EH (cell line): ENCODE measurements around the gene SPOCK1.
"Not testable (repeated sequence)": the region's sequence is repeated elsewhere in the genome, so short reads cannot be mapped to it uniquely, and the experiment has no call there.

Source experiments
- DNase-seq: peaks from one replicate; pipeline ENCODE4 v3.0.0-alpha.2; 2015; ENCODE audit warnings: low read depth

SPOCK1 gene

DNA sequence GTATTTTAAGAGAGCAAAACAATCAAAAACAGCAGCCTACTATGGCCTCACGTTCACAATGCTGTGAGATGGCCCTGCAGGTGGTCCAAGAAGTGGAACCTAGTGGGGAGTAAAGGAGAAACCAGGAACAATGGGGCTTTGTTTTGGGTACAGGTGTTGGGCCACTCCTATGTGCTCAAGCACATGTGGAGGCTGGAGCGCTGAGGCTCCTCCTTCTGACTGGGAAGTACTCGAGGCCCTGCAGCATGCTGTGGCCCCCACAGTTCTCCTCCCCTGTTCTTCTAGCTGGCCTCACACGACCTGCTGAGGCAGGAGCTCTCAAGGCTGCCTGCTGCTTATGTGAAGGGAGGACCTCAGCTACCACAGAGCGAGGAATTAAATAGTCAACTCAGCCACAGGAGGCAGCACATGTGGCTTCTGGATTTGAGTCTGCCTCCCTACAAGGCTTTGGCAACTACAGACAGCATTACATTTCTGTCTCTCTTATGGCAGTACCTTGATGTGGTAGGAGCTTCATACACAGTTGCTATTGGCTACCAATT, 482.3 kb downstream of the SPOCK1 start:
- no peak for DNase-seq

DNA sequence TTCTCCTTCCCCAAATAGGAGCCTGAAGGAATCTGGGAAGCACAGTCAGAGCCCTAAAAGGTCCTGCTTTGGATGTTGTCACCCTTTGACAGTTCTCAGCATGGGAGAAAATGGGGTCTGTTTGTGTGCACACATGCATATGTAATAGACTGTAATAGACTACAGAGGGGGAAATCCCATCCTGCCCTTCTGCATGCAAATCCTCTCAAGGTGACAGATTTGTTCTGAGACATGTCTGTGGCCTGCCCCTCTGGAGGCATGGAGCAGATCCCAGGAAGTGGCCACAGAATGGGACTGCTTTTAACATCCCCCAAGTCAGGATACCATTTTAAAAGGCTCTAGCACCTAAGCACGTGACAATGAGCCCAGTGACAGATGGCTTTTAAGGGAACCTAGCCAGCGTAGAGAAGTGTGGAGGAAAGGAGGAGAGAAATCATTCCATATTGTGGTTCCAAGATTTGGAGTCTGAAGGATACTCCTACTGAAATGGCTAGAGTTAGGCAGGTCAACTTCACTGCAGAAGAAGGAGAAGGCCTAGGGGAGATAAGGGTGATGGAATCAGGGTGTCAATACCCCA, 483.5 kb downstream of the SPOCK1 start:
- DNase-seq: no peak

DNA sequence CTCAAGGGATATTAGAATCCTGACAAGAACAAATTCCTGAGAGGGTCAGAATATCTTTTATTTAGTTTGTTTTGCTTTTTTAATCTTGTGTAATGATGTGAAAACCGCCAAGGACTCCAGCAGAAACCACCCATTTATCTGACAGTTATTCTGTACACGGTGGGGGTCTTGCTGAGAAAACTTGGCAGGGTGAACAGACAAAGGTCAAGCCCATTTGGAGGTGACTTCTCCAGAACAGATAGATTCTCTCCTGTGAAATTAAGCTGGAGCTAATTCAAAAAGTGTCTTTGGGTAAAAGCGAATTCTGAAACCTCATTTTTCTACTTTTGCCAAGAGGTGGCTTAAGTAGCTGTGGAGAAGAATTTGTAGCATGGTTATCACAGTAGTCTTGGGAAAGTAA, 484.4 kb downstream of the SPOCK1 start:
- no peak for DNase-seq

DNA sequence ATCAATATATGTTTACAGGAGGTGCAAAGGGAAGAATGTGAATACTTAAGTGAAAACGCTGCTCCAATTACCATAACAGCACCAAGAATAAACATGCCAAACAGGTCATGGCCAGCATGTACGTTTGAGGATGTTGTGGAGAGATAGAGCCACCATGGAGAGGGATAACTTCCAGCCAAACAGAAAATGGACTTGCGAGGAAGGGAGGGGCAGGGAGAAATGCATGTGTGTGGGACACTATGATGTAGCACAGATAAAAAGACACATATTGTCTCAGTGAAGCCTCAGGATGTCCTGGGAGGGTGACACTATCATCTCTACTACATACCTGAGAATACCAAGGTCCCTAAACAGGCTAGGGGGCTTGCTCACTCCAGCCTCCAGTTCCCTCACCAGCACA, 488.9 kb downstream of the SPOCK1 start:
- DNase-seq: no peak

DNA sequence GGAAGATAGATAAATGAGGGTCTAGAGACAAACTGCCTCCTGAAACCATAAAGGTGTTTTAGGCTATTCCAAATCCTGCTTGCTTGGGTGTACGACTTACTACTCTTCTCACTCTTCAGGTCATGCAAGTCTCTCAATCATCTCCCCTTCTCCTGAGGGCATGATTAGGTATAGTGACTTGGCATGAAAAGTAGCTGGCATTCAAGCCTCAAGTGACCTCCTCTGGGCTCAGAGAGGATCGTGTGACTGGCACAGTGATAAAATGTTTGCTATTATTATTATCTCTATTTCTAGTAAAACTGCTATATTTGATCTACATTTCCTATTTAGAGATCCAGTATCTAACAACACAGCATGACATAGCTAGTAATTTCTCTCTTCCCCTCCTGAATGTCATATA, 494.8 kb downstream of the SPOCK1 start:
- no peak for DNase-seq

DNA sequence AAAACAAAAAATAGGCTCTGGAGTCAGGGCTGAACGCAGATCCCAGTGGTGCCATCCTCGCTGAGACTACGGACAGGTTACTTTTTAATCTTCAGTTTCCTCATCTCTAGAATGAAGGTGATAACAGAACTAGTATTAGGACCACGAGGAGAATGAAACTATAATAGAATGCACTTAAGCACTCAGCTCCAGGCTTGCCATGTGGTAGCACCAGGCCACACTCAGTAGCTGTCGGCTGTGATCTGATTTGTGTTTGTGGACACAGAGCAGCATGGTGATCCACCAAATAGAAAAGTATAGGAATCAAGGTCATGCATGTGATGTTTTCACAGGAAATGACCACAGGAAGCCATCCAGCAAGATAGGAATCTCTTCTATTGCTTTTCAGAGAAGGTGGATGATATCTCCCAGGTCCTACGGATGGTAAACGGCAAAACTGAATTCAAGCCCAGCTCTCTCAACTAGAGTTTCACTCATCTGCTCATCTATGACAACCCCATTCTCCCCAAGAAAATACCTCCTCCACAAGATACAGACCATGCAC, 498.0 kb downstream of the SPOCK1 start:
- no peak for DNase-seq

DNA sequence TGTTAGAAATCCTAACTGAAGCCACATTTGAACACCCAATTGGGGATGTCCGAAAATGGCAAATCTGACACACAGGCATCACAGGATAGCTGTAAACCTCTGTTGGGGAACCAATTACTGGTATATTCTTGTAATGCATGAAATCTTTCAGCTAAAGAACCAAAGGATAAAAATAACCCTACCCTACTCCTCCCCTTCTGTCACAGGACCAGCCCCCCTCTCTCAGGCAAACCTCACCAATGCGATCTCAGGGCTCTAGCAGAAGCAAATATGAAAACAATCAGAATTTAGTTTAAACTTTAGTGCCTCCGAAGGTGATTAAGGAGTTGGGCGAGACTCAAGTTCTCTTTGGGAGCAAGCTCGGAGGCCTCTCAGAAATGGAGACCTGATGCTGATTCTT, 499.3 kb downstream of the SPOCK1 start:
- DNase-seq: no peak

DNA sequence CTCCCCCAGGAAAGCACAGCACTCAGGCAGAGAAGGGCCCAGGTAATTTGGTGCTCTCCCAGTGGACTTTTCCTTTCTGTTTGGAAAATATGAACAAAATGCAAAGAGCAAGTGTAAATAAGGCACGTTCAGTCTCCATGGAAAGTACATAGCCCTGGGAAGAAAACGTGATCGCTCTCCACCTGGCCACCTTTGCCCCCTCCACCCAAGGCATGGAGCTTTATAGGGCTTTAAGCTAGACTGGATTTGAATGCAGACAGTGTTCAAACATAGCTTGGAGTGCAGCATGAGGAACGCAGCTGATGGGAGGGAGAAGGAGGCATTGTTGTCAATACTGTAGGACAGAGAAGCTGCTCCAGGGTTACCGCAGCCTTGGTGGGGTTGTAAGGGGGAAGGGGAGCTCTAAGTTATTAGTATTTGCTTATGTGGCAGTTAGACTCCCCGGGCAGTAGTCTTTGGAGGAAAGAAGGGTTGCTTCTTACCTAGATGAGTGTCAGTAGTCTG, 500.2 kb downstream of the SPOCK1 start:
- no peak for DNase-seq

DNA sequence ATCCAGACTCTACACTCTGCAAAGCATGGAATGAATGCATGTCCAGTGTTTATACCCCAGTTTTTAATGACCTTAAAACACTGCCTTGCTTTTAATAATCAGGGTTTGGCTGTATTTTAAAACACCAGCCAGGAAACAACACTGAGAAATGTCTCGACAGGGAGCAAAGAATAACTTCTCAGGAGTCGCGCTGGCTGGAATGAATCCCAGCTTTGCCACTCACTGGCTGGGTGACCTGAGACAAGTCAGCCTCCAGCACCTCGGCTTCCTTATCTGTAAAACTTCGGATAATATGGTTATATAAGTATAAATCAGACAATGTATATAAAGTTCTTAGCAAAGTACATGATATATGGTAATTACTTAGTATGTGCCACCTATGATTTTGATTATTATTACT, 505.0 kb downstream of the SPOCK1 start:
- no peak for DNase-seq

DNA sequence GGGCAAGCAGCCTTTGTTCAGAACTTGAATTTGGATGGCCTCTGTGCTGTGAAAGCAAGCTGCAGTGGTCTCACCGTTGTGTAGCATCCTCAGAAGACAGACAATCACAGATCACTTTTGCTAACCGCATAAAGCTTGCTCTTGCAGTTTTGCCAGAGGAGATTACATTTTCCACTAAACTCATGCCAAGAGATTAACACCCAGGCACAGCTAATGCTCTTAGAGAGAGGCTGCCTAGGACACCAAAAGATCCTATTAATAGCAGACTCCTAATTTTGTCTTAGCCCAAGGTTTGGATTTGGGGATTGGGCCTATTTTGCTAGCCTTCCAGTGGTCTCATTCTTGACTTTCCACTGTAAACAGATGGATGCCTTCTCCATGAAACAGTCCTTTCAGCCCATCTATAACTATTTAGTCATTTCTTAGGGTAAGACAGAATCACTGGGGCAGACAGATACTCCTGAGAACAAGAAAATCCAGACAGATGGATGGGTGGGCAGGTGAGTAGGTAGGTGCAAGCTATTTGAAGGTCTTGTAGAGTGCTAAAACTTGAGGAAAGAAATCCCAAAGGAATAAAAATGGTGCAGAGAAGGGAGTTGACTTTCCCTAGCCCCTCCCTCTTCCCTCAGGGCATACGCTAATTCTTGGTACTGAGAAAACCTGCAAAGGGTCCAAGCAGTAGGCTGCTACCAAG, 506.2 kb downstream of the SPOCK1 start:
- DNase-seq: no peak

DNA sequence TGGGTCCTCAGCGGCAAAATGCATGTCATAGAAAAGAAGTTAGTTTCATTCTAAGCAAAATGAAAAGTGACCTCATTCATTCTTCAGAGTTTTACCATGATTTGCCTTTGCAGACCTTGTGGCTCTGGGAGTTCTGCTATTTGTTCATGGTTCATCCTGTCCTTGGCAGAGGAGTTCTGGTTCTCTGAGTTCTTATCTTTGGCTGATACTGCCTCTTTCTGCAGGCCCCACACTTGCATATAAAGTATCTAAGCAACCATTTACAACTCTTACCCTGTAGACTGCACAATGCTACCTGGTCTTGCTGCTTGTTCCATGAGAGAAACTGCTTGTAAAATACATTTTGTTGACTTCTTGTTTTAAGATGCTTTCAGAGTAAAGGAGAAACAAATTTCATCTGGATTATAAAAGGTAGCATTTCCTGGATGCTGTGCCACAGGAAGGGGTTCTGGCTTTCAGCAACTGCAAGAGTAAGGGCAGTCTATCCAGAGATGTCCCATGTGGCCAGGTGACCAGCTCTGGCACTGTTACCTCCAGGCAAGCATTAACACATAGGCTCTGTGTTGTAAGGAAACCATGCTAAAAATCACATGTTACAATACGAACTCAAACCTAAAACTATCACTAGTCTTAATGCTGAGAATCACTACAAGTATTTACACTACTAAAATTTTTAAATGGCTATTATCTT, 513.2 kb downstream of the SPOCK1 start:
- no peak for DNase-seq

DNA sequence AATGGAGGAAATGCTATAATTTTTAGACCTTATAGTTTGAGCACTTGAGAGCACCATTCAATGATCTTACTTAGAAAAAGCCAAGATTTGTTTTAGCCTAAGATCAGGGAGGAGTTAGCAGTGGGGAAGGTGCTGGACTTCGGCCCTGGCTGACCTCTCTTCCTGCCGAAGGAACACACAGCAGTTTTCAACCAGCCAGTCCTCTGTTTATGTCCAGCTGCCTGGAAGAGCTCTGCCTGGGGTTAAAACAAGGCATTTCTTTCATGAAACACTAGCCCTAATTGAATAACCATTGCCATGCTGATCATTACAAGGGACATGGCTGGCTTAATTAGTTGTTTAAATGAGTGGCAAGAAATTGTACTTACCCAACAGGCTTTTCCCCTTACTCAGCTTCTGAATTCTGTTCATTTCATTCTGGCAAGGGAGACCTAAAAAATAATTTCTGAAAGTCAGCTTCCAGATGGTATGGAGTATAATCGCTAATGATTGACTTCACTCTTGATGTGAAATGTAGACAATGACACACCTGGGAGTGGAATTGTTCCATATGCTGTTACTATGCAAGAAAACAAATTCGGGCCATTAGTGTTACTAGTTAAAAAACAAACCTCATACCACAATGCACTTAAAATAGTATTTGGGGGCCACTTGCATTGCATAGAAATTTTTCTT, 514.2 kb downstream of the SPOCK1 start:
- DNase-seq: no peak

DNA sequence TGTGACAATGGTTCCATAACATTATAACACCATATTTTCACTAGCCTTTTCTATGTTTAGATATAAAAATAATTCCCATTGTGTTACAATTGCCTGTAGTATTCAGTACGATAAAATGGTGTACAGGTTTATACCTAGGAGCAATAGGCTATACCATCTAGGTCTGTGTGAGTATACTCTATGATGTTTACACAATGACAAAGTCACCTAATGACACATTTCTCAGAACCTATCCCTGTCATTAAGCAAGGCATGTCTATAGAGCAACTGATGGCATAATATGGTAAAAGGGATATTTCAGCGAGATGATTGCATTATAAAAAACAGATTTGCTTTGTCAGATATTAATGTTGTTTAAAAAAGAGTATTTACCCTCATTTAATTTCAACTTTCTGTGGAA, 517.2 kb downstream of the SPOCK1 start:
- DNase-seq: no peak

DNA sequence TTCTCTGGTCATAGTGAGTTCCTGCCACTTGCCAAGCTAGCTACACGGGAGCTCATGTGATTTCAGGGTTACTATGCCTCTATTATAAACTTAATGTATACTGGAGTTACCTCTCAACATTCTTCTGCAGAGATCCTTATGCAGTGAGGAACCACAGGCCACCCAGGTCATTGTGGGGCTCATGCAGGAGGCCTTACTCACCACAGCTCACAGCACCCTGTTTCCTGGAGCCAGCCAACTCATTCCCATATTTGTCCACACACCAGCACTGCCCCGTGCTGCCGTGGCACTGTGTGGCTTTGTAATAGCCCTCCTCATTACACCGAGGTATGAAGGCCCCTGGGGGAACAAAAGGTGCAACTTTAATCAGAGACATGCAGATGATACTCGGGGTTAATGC, 520.0 kb downstream of the SPOCK1 start:
- peak; percentile 58 for DNase-seq

DNA sequence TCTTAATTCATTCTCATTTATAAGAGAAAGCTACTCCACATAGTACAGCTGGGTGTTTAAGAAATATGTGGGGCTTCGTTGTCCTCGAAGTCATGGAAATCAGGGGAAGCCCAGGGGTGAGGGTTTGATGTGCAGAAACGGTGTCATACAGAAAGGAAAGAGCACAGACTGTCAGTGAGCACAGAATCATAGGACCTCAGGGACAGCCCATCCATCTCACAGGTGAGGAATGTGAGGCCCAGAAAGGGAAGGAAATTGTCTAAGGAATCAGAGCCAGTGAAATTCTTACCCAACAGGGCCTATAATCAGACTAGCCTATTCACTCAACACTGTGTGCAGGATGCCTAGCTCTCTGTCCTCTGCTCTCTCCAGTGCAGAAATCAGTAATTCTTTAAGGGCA, 535.6 kb downstream of the SPOCK1 start:
- no peak for DNase-seq

DNA sequence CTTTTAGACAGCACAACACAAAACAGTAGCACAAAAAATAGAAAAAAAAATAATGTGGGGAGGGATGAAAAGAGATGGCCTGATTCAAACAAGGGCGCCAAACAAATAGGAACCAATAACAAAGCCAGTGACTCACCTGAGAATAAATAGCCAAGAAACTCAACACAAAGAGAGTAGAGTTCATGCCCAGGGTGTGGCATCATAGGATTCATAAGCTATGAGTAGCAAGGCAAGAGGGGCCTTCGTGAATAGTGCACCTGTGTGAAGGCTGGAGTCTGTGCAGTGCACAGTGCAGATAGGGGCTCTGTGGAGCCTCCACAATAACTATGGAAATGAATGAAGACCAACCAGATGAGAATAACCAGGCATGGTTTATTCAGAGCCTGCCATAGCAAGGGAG, 541.7 kb downstream of the SPOCK1 start:
- DNase-seq: no peak

DNA sequence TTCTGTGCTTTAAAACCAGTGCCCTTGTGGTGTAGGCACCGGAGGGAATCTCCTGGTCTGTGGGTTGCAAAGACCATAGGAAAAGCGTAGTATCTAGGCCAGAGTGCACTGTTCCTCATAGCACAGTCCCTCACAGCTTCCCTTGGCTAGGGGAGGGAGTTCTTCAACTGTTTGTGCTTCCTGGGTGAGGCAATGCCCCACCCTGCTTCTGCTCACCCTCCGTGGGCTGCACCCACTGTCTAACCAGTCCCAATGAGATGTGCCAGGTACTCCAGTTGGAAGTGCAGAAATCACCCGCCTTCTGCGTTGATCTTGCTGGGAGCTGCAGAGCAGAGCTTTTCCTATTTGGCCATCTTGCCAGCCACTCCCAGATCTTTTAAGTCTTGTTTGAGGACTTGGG, 545.0 kb downstream of the SPOCK1 start:
- not testable (repeated sequence) for DNase-seq

DNA sequence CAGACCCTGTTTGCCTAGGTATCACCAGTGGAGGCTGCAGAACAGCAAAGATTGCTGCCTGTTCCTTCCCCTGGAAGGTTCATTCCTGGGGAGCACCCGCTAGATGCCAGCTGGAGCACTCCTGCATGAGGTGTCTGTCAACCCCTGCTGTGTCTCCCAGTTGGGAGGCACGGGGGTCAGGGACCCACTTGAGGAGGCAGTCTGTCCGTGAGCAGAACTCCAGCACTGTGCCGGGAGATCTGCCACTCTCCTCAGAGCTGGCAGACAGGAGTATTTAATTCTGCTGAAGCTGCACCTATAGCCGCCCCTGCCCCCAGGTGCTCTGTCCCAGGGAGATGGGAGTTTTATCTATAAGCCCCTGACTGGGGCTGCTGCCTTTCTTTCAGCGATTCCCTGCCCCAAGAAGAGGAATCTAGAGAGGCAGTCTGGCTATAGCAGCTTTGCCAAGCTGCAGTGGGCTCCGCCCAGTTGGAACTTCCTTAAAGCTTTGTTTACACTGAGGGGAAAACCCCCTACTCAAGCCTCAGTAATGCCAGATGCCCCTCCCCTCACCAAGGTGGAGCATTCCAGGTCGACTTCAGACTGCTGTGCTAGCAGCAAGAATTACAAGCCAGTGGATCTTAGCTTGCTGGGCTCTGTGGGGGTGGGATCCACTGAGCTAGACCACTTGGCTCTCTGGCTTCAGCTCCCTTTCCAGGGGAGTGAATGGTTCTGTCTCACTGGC, 545.6 kb downstream of the SPOCK1 start:
- not testable (repeated sequence) for DNase-seq

DNA sequence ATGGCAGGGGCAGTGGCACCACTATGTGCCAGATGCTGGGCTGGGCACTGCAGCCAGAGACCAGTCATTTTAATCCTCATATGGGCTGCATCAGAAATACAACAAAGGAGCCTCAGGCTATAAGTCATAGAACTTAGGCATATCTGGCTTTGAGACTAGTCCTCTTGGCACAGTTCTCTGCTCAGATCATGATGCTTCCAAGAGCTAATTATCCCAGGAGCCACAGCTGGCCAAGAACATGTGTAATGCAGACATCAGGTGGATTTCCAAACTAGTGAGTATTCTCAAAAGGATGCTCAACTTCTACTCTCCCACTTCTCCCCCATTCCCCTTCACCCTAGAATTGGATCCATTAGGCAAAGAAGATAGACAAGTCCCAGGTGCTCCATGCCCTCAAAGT, 571.6 kb downstream of the SPOCK1 start:
- no peak for DNase-seq

DNA sequence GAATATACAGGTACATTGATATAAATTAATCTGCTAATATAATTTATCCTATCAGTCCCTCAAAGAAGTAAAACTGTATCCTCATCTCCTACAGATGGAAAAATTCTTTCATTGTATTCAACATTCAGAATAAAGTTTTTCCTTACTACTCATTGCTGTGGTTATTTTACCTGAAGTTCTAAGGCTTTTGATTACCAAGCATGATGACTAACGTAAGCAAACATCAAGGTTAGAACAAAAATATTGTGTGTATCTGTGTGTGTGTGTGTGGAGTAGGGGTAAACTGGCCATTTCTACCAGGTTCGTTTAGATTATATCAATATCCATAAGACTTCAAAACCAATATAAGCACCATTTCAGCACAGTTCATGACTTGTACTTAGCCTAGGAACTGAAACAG, 573.1 kb downstream of the SPOCK1 start:
- DNase-seq: no peak
